Activated CD4-positive, CD25-positive, alpha-beta regulatory T cell treated with anti-CD3 and anti-CD28 coated beads, Interleukin-2, amount 50 U/mL, for 72 hours (primary cell): ENCODE data around the gene EXTL2.
"Not testable (repeated sequence)": the region's sequence is repeated elsewhere in the genome, so short reads cannot be mapped to it uniquely, and the experiment has no call there.

Experiments
- DNase-seq: peaks from one replicate; pipeline ENCODE4 v3.0.0; 2021

Gene EXTL2

GRCh38 chr1:100894603-100895539 lies at the start of gene EXTL2:
Gene EXTL2 (minus strand): TSS chr1:100894842. CDS start chr1:100888757, 6,085 bp downstream.
- peak; percentile 59 for DNase-seq

GRCh38 chr1:100943533-100943932 lies 48.9 kb upstream of the EXTL2 start:
- DNase-seq = no peak

GRCh38 chr1:100942304-100943046 lies 47.8 kb upstream of the EXTL2 start:
- no peak for DNase-seq

- no peak for DNase-seq
Observed at GRCh38 chr1:100941580-100942216, 47.1 kb upstream of the EXTL2 start.

GRCh38 chr1:100941098-100941527 lies 46.5 kb upstream of the EXTL2 start:
- DNase-seq = no peak

- no peak for DNase-seq
Observed at GRCh38 chr1:100936194-100936967, 41.7 kb upstream of the EXTL2 start.

GRCh38 chr1:100933555-100933954 lies 38.9 kb upstream of the EXTL2 start:
- DNase-seq = not testable (repeated sequence)

- DNase-seq = no peak
Observed at GRCh38 chr1:100931716-100932115, 37.1 kb upstream of the EXTL2 start.

GRCh38 chr1:100930494-100930893 lies 35.9 kb upstream of the EXTL2 start:
- DNase-seq = no peak

- no peak for DNase-seq
Observed at GRCh38 chr1:100928128-100928527, 33.5 kb upstream of the EXTL2 start.

GRCh38 chr1:100927276-100927675 lies 32.6 kb upstream of the EXTL2 start:
- no peak for DNase-seq

GRCh38 chr1:100926240-100926639 lies 31.6 kb upstream of the EXTL2 start:
- DNase-seq = no peak

GRCh38 chr1:100924991-100925390 lies 30.3 kb upstream of the EXTL2 start:
- no peak for DNase-seq

- no peak for DNase-seq
Observed at GRCh38 chr1:100924212-100924611, 29.6 kb upstream of the EXTL2 start.

GRCh38 chr1:100921110-100921706 lies 26.6 kb upstream of the EXTL2 start:
- DNase-seq = no peak

GRCh38 chr1:100912019-100912418 lies 17.4 kb upstream of the EXTL2 start:
- no peak for DNase-seq

- DNase-seq = no peak
Observed at GRCh38 chr1:100909018-100909417, 14.4 kb upstream of the EXTL2 start.

- DNase-seq = no peak
Observed at GRCh38 chr1:100907887-100908286, 13.2 kb upstream of the EXTL2 start.

- DNase-seq = no peak
Observed at GRCh38 chr1:100905181-100905580, 10.5 kb upstream of the EXTL2 start.

GRCh38 chr1:100904528-100904927 lies 9.9 kb upstream of the EXTL2 start:
- DNase-seq = no peak

GRCh38 chr1:100903777-100904176 lies 9.1 kb upstream of the EXTL2 start:
- no peak for DNase-seq

- DNase-seq = no peak
Observed at GRCh38 chr1:100902365-100902764, 7.7 kb upstream of the EXTL2 start.
